ENCODE results near the gene APOM.

The APOM gene

GRCh38 chr6:31676322-31676903 is 20.7 kb downstream of the APOM start:
- Histone ChIP-seq H3K27ac (ENCODE audit: extremely low read depth, low read depth, low read length) (no peak overlapping the region), H3K4me3 (ENCODE audit: low read depth, low read length) (no peak overlapping the region), H3K36me3 (ENCODE audit: control insufficient read depth in 2 of 2, insufficient read depth in 1 of 2, low read length in 2 of 2) (peaks cover 13 to 23% of the 10 kb centered on the region in 2 experiments), H3K4me1 (ENCODE audit: control insufficient read depth, insufficient read depth, low read length) (no peaks in the 10 kb centered on the region; the same call in 1 of the 2 replicates), H3K9me3 (ENCODE audit: control insufficient read depth, insufficient read depth, low read depth, low read length) (no peaks in the 10 kb centered on the region)
- TF ChIP-seq ZSCAN4 (tag by site-specific recombination; IDR thresholded peaks at IDR 0.05), result no peak
- no peak for TF ChIP-seq ZNF624 (tag by site-specific recombination; IDR thresholded peaks at IDR 0.05)
- TF ChIP-seq, protein P1, sequence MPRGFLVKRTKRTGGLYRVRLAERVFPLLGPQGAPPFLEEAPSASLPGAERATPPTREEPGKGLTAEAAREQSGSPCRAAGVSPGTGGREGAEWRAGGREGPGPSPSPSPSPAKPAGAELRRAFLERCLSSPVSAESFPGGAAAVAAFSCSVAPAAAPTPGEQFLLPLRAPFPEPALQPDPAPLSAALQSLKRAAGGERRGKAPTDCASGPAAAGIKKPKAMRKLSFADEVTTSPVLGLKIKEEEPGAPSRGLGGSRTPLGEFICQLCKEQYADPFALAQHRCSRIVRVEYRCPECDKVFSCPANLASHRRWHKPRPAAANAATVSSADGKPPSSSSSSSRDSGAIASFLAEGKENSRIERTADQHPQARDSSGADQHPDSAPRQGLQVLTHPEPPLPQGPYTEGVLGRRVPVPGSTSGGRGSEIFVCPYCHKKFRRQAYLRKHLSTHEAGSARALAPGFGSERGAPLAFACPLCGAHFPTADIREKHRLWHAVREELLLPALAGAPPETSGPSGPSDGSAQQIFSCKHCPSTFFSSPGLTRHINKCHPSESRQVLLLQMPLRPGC (tag by site-specific recombination; IDR thresholded peaks at IDR 0.05), result no peak
- TF ChIP-seq ZNF16 (tag by site-specific recombination; IDR thresholded peaks at IDR 0.05; ENCODE audit: low read depth), result no peak
- TF ChIP-seq, protein P2, sequence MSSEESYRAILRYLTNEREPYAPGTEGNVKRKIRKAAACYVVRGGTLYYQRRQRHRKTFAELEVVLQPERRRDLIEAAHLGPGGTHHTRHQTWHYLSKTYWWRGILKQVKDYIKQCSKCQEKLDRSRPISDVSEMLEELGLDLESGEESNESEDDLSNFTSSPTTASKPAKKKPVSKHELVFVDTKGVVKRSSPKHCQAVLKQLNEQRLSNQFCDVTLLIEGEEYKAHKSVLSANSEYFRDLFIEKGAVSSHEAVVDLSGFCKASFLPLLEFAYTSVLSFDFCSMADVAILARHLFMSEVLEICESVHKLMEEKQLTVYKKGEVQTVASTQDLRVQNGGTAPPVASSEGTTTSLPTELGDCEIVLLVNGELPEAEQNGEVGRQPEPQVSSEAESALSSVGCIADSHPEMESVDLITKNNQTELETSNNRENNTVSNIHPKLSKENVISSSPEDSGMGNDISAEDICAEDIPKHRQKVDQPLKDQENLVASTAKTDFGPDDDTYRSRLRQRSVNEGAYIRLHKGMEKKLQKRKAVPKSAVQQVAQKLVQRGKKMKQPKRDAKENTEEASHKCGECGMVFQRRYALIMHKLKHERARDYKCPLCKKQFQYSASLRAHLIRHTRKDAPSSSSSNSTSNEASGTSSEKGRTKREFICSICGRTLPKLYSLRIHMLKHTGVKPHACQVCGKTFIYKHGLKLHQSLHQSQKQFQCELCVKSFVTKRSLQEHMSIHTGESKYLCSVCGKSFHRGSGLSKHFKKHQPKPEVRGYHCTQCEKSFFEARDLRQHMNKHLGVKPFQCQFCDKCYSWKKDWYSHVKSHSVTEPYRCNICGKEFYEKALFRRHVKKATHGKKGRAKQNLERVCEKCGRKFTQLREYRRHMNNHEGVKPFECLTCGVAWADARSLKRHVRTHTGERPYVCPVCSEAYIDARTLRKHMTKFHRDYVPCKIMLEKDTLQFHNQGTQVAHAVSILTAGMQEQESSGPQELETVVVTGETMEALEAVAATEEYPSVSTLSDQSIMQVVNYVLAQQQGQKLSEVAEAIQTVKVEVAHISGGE (tag by site-specific recombination; conservative IDR thresholded peaks at IDR 0.05; ENCODE audit: low read depth), result no peak
- TF ChIP-seq ZNF274 (IDR thresholded peaks at IDR 0.05; ENCODE audit: low read length), result no peak
- TF ChIP-seq ZNF274 (tag by site-specific recombination; IDR thresholded peaks at IDR 0.05; ENCODE audit: borderline replicate concordance), result no peak
- TF ChIP-seq, protein P3, sequence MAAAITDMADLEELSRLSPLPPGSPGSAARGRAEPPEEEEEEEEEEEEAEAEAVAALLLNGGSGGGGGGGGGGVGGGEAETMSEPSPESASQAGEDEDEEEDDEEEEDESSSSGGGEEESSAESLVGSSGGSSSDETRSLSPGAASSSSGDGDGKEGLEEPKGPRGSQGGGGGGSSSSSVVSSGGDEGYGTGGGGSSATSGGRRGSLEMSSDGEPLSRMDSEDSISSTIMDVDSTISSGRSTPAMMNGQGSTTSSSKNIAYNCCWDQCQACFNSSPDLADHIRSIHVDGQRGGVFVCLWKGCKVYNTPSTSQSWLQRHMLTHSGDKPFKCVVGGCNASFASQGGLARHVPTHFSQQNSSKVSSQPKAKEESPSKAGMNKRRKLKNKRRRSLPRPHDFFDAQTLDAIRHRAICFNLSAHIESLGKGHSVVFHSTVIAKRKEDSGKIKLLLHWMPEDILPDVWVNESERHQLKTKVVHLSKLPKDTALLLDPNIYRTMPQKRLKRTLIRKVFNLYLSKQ (tag by site-specific recombination; IDR thresholded peaks at IDR 0.05; ENCODE audit: borderline replicate concordance), result no peak
- no peak for TF ChIP-seq ZNF341 (tag by site-specific recombination; IDR thresholded peaks at IDR 0.05; ENCODE audit: low read depth)
- TF ChIP-seq GLI4 (tag by site-specific recombination; IDR thresholded peaks at IDR 0.05), result no peak
- TF ChIP-seq, protein P4, sequence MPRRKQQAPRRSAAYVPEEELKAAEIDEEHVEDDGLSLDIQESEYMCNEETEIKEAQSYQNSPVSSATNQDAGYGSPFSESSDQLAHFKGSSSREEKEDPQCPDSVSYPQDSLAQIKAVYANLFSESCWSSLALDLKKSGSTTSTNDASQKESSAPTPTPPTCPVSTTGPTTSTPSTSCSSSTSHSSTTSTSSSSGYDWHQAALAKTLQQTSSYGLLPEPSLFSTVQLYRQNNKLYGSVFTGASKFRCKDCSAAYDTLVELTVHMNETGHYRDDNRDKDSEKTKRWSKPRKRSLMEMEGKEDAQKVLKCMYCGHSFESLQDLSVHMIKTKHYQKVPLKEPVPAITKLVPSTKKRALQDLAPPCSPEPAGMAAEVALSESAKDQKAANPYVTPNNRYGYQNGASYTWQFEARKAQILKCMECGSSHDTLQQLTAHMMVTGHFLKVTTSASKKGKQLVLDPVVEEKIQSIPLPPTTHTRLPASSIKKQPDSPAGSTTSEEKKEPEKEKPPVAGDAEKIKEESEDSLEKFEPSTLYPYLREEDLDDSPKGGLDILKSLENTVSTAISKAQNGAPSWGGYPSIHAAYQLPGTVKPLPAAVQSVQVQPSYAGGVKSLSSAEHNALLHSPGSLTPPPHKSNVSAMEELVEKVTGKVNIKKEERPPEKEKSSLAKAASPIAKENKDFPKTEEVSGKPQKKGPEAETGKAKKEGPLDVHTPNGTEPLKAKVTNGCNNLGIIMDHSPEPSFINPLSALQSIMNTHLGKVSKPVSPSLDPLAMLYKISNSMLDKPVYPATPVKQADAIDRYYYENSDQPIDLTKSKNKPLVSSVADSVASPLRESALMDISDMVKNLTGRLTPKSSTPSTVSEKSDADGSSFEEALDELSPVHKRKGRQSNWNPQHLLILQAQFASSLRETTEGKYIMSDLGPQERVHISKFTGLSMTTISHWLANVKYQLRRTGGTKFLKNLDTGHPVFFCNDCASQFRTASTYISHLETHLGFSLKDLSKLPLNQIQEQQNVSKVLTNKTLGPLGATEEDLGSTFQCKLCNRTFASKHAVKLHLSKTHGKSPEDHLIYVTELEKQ (tag by site-specific recombination; IDR thresholded peaks at IDR 0.05; ENCODE audit: borderline replicate concordance), result no peak
- no peak for TF ChIP-seq MYNN (tag by site-specific recombination; IDR thresholded peaks at IDR 0.05; ENCODE audit: borderline replicate concordance)
- TF ChIP-seq, protein P5, sequence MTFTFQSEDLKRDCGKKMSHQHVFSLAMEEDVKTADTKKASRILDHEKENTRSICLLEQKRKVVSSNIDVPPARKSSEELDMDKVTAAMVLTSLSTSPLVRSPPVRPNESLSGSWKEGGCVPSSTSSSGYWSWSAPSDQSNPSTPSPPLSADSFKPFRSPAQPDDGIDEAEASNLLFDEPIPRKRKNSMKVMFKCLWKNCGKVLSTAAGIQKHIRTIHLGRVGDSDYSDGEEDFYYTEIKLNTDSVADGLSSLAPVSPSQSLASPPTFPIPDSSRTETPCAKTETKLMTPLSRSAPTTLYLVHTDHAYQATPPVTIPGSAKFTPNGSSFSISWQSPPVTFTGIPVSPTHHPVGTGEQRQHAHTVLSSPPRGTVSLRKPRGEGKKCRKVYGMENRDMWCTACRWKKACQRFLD (tag by site-specific recombination; IDR thresholded peaks at IDR 0.05), result no peak
- TF ChIP-seq ZNF362 (tag by site-specific recombination; IDR thresholded peaks at IDR 0.05), result no peak
- ChIA-PET CTCF (no interaction called here), POLR2A (interaction anchor here (0.6 to 1.7 kb wide), 2 partner anchors 11 to 16 kb away, joined by 3 to 9 read pairs; partner anchors contain the start of genes C6orf47, CSNK2B and GPANK1)

Measured in HEK293 (cell line).